ENCODE measurements around the gene CYP2U1.
"Not testable (repeated sequence)": the region's sequence is repeated elsewhere in the genome, so short reads cannot be mapped to it uniquely, and the experiment has no call there.

CYP2U1 gene

GRCh38 chr4:107922486-107923473 lies 8.6 kb upstream of the CYP2U1 start:
- no peak for DNase-seq (ENCODE audit: low read depth)

DNA sequence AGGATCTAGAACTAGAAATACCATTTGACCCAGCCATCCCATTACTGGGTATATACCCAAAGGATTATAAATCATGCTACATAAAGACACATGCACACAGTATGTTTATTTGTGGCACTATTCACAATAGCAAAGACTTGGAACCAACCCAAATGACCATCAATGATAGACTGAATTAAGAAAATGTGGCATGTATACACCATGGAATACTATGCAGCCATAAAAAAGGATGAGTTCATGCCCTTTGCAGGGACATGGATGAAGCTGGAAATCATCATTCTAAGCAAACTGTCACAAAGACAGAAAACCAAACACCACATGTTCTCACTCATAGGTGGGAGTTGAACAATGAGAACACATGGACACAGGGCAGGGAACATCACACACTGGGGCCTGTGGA lies 5.6 kb upstream of the CYP2U1 start:
- DNase-seq (ENCODE audit: low read depth), result not testable (repeated sequence)

DNA sequence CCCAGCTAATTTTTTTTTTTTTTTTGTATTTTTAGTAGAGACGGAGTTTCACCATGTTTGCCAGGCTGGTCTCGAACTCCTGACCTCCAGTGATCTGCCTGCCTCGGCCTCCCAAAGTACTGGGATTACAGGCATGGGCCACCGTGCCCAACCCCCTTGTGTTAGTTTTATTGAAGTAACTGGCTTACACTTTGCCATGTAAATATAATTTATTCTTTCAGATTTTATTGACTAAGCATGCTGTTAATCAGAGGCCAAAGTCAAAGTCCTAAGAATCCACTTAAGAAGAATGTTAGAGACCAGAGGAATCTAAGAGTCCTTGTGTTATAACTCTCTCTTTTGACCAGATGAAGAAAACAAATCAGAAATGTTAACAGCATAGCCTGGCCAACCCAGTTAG lies 4.5 kb upstream of the CYP2U1 start:
- DNase-seq (ENCODE audit: low read depth), result not testable (repeated sequence)

DNA sequence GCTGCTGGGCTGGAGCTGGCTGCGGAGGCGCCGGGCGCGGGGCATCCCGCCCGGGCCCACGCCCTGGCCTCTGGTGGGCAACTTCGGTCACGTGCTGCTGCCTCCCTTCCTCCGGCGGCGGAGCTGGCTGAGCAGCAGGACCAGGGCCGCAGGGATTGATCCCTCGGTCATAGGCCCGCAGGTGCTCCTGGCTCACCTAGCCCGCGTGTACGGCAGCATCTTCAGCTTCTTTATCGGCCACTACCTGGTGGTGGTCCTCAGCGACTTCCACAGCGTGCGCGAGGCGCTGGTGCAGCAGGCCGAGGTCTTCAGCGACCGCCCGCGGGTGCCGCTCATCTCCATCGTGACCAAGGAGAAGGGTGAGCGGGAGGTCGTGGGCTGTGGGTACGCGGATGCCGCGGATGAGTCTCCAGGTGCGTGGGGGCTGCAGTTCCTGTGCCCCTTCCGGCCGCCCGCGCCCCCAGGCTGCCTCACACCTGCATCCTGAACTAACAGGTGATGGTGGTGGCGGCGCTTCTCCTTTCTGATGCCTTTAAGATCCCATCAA lies 499 bp downstream of the CYP2U1 start:
- DNase-seq (ENCODE audit: low read depth), result no peak

DNA sequence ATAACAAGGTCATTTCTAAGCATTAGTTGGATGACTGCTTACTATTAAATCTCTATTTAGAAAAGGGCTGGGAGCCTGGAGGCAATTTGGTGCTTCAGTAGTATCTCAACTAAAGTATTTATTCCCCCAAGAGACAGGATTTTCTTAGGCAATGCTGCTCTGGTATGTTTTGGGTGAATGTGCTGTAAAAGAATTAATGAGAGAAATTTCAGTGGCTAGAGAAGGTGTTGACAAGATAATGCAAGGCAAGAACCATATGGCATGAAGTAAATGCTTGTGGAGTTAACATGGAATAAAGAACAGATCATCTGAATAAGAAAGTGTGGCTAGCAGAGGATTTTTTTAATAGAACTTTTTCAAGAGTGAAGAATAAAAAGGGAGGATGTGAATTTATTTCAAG lies 3.9 kb downstream of the CYP2U1 start:
- DNase-seq (ENCODE audit: low read depth), result no peak

DNA sequence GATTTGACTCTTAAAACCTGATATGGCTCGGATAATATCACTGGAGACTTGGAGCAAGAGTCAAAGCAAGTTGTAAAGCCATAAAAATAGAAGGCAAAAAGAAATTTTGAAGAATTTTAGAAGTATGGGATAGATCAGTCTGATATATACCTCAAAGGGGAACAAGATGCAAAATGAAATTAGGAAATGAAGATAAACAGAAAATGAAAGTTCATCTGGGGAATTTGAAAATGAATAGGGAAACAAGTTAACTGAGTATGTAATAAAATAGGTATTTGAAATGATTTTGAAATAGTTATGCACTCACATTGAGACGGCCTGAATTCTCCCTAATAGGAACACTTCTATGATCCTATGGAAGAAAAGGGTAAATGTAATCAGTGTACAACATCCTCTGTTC lies 5.7 kb downstream of the CYP2U1 start:
- DNase-seq (ENCODE audit: low read depth), result no peak

GRCh38 chr4:107939307-107939706 lies 8.0 kb downstream of the CYP2U1 start:
- DNase-seq (ENCODE audit: low read depth), result no peak

DNA sequence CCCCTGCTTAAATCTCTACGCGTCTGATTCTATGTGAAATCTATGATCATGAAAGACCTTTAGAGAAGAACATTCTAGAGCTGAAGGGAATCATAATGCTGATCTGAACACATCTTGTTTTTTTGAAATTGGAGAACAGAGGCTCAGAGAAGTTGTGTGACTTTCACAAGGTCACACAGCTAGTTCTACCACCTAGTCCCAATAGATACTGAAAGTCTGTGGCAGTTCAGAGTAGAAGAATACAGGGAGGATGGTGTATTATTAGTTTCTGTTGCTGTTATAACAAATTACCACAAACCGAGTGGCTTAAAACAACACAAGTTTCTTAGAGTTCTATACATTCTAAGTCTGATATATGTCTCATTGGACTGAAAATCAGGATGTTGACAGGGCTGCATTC lies 14.5 kb downstream of the CYP2U1 start:
- DNase-seq (ENCODE audit: low read depth), result no peak

- no peak for DNase-seq (ENCODE audit: low read depth)
These were observed 19.6 kb downstream of the CYP2U1 start for GRCh38 chr4:107950746-107951540.

DNA sequence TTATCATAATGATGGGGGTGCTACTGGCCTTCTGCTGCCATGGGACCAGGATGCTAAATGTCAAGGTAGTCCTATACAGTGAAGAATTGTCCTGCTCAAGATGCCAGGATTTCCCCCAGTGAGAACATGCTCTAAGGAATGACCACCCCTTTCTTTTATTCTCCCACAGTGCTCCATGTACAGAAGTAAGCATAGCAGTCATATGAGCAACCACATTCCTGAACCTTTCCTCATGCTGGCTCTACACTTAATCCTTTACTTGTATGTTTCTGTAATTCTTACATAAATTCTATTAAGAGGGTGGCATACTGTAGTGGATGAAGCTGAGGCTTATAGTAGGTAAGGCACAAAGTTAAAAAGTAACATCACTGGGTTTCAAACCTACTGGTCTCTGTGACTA lies 20.2 kb downstream of the CYP2U1 start:
- peak; percentile 23 for DNase-seq (ENCODE audit: low read depth)

DNA sequence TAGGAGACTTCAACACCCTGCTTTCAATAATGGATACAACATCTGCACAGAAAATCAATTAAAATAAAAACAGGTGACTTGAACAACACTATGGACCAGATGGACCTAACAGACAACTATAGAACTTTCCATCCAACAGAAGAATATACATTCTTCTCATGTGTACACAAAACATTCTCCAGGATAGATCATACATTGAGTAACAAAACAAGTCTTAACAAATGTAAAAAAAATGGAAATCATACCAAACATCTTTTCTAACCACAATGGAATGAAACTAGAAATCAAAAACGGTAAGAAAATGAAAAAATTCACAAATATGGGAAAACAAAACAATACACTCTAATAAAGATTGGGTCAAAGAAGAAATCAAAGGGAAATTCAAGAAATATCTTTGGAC lies 24.7 kb downstream of the CYP2U1 start:
- DNase-seq (ENCODE audit: low read depth), result no peak

DNA sequence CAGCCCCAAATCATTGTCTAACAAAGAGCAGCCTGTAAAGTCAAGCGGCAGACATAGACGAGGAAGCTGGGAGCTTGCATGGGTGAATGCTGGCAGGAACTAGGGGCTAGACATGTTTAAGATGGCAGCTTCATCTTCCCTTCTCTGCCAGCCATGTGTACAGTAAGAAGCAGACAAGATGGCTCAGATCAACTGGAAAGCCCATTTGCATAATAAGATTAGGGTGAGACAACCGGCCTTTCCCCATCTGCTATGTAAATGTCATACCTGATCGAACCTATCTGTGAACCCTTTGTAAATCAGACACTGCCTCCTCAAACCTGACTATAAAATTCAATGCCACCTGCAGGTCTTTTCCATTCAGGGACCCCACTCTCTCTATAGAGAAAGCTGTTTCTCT lies 35.6 kb downstream of the CYP2U1 start:
- no peak for DNase-seq (ENCODE audit: low read depth)

DNA sequence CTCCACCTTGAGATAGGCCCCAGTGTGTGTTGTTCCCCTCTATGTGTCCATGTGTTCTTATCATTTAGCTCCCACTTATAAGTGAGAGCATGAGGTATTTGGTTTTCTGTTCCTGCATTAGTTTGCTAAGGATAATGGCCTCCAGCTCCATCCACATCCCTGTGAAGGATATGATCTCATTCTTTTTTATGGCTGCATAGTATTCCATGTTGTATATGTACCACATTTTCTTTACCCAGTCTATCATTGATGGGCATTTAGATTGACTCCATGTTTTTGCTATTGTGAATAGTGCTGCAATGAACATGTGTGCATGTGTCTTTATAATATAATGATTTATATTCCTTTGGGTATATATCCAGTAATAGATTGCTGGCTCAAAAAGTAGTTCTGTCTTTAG lies 36.2 kb downstream of the CYP2U1 start:
- DNase-seq (ENCODE audit: low read depth), result not testable (repeated sequence)

DNA sequence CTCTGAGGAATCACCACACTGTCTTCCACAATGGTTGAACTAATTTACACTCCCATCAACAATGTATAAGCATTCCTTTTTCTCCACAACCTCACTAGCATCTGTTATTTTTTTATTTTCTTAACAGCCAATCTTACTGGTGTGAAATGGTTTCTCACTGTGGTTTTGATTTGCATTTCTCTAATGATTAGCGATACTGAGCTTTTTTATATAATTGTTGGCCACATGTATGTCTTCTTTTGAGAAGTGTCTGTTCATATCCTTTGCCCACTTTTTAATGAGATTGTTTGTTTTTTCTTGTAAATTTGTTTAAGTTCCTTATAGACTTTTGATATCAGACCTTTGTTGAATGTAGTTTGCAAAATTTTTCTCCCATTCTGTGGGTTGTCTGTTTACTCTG lies 36.6 kb downstream of the CYP2U1 start:
- DNase-seq (ENCODE audit: low read depth), result not testable (repeated sequence)

DNA sequence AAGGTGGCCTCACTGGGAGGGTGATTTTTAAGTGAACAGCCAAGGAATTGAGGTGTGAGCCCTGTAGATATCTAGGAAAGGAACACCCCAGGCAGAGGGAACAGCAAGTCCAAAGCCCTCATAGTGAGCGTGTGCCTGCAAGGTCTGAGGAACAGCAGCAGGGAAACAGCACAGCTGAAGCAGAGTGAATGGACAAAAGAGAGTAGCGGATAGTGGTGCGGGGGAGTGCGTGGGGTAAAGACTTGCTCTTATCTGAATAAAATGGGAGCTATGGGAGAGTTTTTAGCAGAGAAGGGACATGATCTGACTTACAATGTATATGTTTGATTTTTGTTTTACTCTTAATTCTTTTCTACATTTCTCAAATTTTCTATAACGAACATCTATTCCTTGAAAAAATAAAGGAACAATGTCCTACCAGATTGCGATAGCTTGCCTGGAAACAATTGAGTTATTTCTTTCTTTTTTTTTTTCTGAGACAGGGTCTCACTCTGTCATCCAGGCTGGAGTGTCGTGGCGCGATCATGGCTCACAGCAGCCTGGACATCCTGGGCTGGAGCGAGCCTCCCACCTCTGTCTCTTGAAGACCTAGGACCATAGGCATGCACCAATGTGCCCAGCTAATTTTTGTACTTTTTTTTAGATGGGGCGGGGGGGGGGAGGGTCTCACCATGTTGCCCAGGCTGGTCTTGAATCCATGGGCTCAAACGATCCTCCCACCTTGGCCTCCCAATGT lies 38.9 kb downstream of the CYP2U1 start:
- no peak for DNase-seq (ENCODE audit: low read depth)

DNA sequence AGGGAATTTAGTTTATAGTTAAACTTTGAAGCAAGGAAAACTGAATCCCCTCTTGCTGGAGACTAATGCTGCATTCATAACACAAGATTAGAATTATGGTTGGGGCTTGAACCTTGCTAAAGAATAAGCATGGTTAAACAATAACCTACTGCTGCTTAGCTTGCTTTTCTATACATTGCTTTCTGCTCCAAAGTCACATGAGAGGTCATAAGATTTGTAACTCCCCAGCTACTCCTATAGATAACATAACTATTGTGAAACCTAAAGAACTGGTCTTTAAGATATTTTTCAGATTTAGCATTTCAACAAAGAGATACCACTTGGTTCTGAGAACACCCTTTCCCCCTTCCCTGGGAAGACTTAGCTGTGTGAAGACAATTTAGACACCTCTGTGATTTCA lies 41.3 kb downstream of the CYP2U1 start:
- no peak for DNase-seq (ENCODE audit: low read depth)

DNA sequence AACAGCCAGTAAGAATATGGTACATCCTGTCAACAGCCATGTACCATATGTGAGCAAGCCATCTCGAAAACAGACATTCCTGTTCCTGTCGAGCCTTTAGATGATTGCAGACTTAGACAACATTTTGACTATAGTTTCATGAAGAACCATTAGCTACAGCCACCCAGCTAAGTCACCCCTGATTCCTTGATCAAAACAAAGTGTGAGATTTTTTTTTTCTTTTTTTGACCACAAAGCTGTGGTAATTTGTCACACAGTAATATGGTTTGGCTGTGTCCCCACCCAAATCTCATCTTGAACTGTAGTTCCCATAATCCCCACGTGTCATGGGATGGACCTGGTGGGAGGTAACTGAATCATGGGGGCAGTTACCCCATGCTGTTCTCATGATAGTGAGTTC lies 43.2 kb downstream of the CYP2U1 start:
- DNase-seq (ENCODE audit: low read depth), result no peak

DNA sequence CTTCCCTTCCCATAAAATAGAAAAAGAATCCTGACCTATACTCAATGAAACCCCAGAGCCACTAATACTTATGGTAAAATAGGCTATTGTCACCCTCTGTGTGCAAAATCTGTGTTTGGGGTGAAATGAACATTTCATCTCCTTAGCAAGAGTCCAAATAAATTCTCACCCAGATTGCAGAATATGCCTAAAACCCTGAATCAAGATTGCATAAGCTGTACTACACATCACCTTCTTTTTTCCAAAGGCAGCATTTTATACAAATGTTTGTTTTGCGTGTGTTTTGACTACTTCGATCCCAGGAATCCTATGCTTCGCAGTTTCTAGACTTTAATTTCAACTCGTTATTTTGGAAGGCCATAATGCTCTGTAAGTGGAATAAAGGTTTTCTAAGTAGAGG lies 46.1 kb downstream of the CYP2U1 start:
- no peak for DNase-seq (ENCODE audit: low read depth)

DNA sequence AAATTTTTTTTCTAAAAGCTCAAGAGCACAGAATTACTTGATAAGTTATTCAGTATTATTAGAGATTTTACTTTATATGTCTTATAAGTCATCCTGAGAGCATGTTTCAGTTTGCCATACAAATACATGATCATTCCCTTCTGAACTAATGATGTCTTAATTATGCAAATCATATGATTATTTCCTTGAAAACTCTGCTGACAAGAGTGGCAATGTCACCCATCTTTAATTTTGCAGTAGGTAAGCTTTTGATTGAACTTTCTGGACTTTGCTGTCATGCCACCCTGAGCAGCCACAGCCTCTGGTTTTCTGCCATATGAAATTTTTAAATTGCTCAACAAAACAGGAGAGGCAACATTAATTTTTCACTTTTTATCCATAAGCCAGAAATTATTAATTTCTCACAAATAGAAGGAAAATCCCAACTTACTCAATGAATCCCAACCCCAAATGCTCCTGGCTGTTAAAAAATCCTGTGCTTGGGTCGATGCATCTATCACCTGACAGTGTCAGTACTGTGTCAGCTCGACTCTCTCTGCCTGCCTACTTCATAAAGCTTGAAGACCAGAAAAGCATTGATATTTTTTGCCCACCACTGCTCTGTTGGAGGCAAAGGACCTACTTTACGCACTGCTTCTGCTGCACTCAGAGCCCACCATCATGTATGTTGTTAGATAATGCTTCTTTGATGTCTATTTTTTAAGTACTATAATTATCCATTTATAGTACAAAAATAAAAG lies 46.8 kb downstream of the CYP2U1 start:
- DNase-seq (ENCODE audit: low read depth), result no peak

GRCh38 chr4:107978716-107979451 lies 47.5 kb downstream of the CYP2U1 start:
- no peak for DNase-seq (ENCODE audit: low read depth)
